Sigmoid colon (tissue), 7 donors: ENCODE measurements around the gene FFAR4. TPM values are rescaled to one million over a fixed set of nuclear protein-coding genes. Genes with fewer than 3 reads are reported as not detected.
A peak's percentile ranks its signal among the peaks of the same experiment; 100 is the strongest.

Source experiments
- DNase-seq: peaks from one replicate; pipeline ENCODE4 v3.0.0-alpha.2; 2019
- H3K27ac ChIP-seq, 4 donors: fragments of 200-600 bp; sonication (generic); one replicate each; pipeline ENCODE4 v1.5.1; 2016 to 2019; ENCODE audit warnings: mild to moderate bottlenecking in 1 of 4
- H3K27me3 ChIP-seq, 3 donors: fragments of 200-600 bp; sonication (generic); one replicate each; pipeline ENCODE4 v1.5.1; 2019; ENCODE audit warnings: mild to moderate bottlenecking in 1 of 3
- H3K36me3 ChIP-seq, 4 donors: fragments of 200-600 bp; sonication (generic); one replicate each; pipeline ENCODE4 v1.5.1; 2016 to 2019
- H3K4me1 ChIP-seq, 4 donors: fragments of 200-600 bp; sonication (generic); one replicate each; pipeline ENCODE4 v1.5.1; 2017 to 2019
- H3K4me3 ChIP-seq, 4 donors: fragments of 200-600 bp; sonication (generic); one replicate each; pipeline ENCODE4 v1.5.1; 2017 to 2019; ENCODE audit warnings: mild to moderate bottlenecking in 2 of 4, moderate library complexity in 1 of 4
- H3K9me3 ChIP-seq, 4 donors: fragments of 200-600 bp in 3 of 4; sonication (generic) in 3 of 4; one replicate each; pipeline versions ENCODE4 v1.5.1 to v1.6.1; 2013 to 2019
- CTCF ChIP-seq, 4 experiments: fragments of 450-650 bp in 3 of 4; fragments of 200-600 bp in 1 of 4; IDR thresholded peaks; one replicate each; pipeline ENCODE4 v1.5.1; 2016 to 2019; ENCODE audit warnings: antibody characterized with exemption in 4 of 4, mild to moderate bottlenecking in 3 of 4, moderate library complexity in 2 of 4
- EP300 ChIP-seq, 4 donors: sonication (generic); formaldehyde crosslinking; IDR thresholded peaks; one replicate each; pipeline ENCODE4 v1.6.1; 2017; ENCODE audit warnings: antibody characterized with exemption in 4 of 4
- POLR2A ChIP-seq, 2 donors: fragments of 450-650 bp; IDR thresholded peaks; one replicate each; pipeline ENCODE4 v1.6.1; 2016; ENCODE audit warnings: antibody characterized with exemption in 2 of 2, mild to moderate bottlenecking in 2 of 2, moderate library complexity in 2 of 2
- POLR2AphosphoS5 ChIP-seq, 4 donors: sonication (generic); formaldehyde crosslinking; IDR thresholded peaks; one replicate each; pipeline ENCODE4 v1.6.1; 2017; ENCODE audit warnings: antibody characterized with exemption in 4 of 4
- WGBS, 2 donors: extraction: QIAGEN DNeasy Blood & Tissue Kit; methylation state at CpG; one replicate each; pipeline ENCODE4 v1.1.7; 2013; 5-methylcytosine and 5-hydroxymethylcytosine counted together
- intact Hi-C: fragments of 100-400 bp; cut with DNase I; formaldehyde crosslinking; loops from one replicate; pipeline ENCODE4 v1.15.1; 2023
- polyA plus RNA-seq, 3 donors: library from polyadenylated mRNA; stranded (reverse); fragments of 200-250 nt; gene quantifications; one replicate each; pipeline ENCODE4 v1.2.3, GENCODE V29; 2013
- total RNA-seq, 4 donors: library from RNA; depleted of rRNA; stranded (reverse); fragments of >200 nt; gene quantifications; one replicate each; pipeline ENCODE4 v1.1.0, GENCODE V29; 2016
- donor health status: healthy with polysubstance abuse.
- donor health status: Bipolar disorder and iron deficiency.
- donor health status: healthy.

The FFAR4 gene
- total and polyA plus RNA-seq, 7 donors = 0.36 to 17.9 (median 3.3) TPM; not detected in 1

- Histone ChIP-seq H3K36me3 (no peaks in the 10 kb centered on the region), H3K27ac (no peak overlapping the region), H3K4me1 (no peaks in the 10 kb centered on the region), H3K27me3 (no peaks in the 10 kb centered on the region), H3K4me3 (no peak overlapping the region), H3K9me3 (peaks cover 0 to 3% (median 0%) of the 10 kb centered on the region in 4 donors)
- intact Hi-C loops = no loop called here
- TF ChIP-seq EP300 (IDR thresholded peaks at IDR 0.05) = no peak
- 95 to 97% methylated on average over 9 of the region's 9 CpGs for WGBS, 2 donors
- DNase-seq = no peak
Measured at GRCh38 chr10:93559490-93559889, 7.0 kb upstream of the FFAR4 start.

- peaks cover 0 to 3% (median 0%) of the 10 kb centered on the region in 4 donors for H3K9me3 ChIP-seq
- no peaks in the 10 kb centered on the region for H3K36me3 ChIP-seq
- no peak for TF ChIP-seq CTCF (IDR thresholded peaks at IDR 0.05)
- no peak for TF ChIP-seq POLR2AphosphoS5 (IDR thresholded peaks at IDR 0.05)
- TF ChIP-seq POLR2A (IDR thresholded peaks at IDR 0.05) = no peak
- no peak for TF ChIP-seq EP300 (IDR thresholded peaks at IDR 0.05)
- H3K4me1 ChIP-seq = no peaks in the 10 kb centered on the region
- intact Hi-C loops = no loop called here
- peak; percentile 36 for DNase-seq
- peaks cover 0 to 8% (median 0%) of the 10 kb centered on the region in 3 donors for H3K27me3 ChIP-seq
- no peak overlapping the region for H3K4me3 ChIP-seq
- WGBS, 2 donors = 84% methylated on average over 6 of the region's 6 CpGs
- no peak overlapping the region for H3K27ac ChIP-seq
Measured at GRCh38 chr10:93560541-93560940, 5.9 kb upstream of the FFAR4 start.

- intact Hi-C loops = no loop called here
- no peaks in the 10 kb centered on the region for H3K36me3 ChIP-seq
- H3K27ac ChIP-seq = no peak overlapping the region
- TF ChIP-seq POLR2A (IDR thresholded peaks at IDR 0.05) = no peak
- TF ChIP-seq EP300 (IDR thresholded peaks at IDR 0.05) = no peak
- TF ChIP-seq CTCF (IDR thresholded peaks at IDR 0.05) = no peak
- no peak for TF ChIP-seq POLR2AphosphoS5 (IDR thresholded peaks at IDR 0.05)
- WGBS, 2 donors = 67 to 69% methylated on average over 3 of the region's 3 CpGs
- H3K9me3 ChIP-seq = no peaks in the 10 kb centered on the region
- peaks cover 0 to 11% (median 9%) of the 10 kb centered on the region in 4 donors for H3K4me1 ChIP-seq
- no peak overlapping the region for H3K4me3 ChIP-seq
- H3K27me3 ChIP-seq = peaks cover 14 to 50% (median 16%) of the 10 kb centered on the region in 3 donors
- peak; percentile 46 for DNase-seq
Measured at GRCh38 chr10:93565446-93565845, 1.0 kb upstream of the FFAR4 start.

- no peaks in the 10 kb centered on the region for H3K9me3 ChIP-seq
- H3K36me3 ChIP-seq = no peaks in the 10 kb centered on the region
- 18 to 20% methylated on average over 33 of the region's 33 CpGs for WGBS, 2 donors
- TF ChIP-seq CTCF (IDR thresholded peaks at IDR 0.05) = no peak
- no peak for TF ChIP-seq EP300 (IDR thresholded peaks at IDR 0.05)
- no peak for TF ChIP-seq POLR2A (IDR thresholded peaks at IDR 0.05)
- TF ChIP-seq POLR2AphosphoS5 (IDR thresholded peaks at IDR 0.05) = no peak
- peaks cover 0 to 11% (median 9%) of the 10 kb centered on the region in 4 donors for H3K4me1 ChIP-seq
- DNase-seq = peak; percentile 45
- no peak overlapping the region for H3K27ac ChIP-seq
- peak overlapping the region in 3 of 4 donors; percentile 14 to 29 (median 23) for H3K4me3 ChIP-seq
- H3K27me3 ChIP-seq = peaks cover 14 to 50% (median 16%) of the 10 kb centered on the region in 3 donors
- intact Hi-C loops = no loop called here
Measured at GRCh38 chr10:93567277-93568104, 1.0 kb downstream of the FFAR4 start.

GRCh38 chr10:93568105-93568390 is 1.6 kb downstream of the FFAR4 start:
- intact Hi-C loops = no loop called here

More at GRCh38 chr10:93568105-93568390, 1.6 kb downstream of the FFAR4 start:
- Histone ChIP-seq H3K36me3 (no peaks in the 10 kb centered on the region), H3K4me3 (no peak overlapping the region), H3K4me1 (peaks cover 0 to 11% (median 9%) of the 10 kb centered on the region in 4 donors), H3K27ac (no peak overlapping the region), H3K27me3 (peaks cover 14 to 50% (median 16%) of the 10 kb centered on the region in 3 donors), H3K9me3 (no peaks in the 10 kb centered on the region)
- 15 to 19% methylated on average over 21 of the region's 21 CpGs for WGBS, 2 donors
- DNase-seq = peak; percentile 57
- TF ChIP-seq CTCF (IDR thresholded peaks at IDR 0.05) (no peak), EP300 (IDR thresholded peaks at IDR 0.05) (no peak), POLR2A (IDR thresholded peaks at IDR 0.05) (no peak), POLR2AphosphoS5 (IDR thresholded peaks at IDR 0.05) (no peak)
